PC-3 (cell line): ENCODE data around the gene ROCK1.

Experiments
- CTCF ChIP-seq: fragments of 300-600 bp; sonication (generic); conservative IDR thresholded peaks from 2 replicates; pipeline ENCODE4 v1.5.1; 2017; ENCODE audit warnings: antibody characterized with exemption, low read depth, mild to moderate bottlenecking, low read length
- EZH2 ChIP-seq: fragments of 300-600 bp; sonication (generic); IDR thresholded peaks from one replicate; pipeline ENCODE4 v1.6.1; 2017; ENCODE audit warnings: antibody characterized with exemption, mild to moderate bottlenecking, low read length; ENCODE audit not compliant: unreplicated experiment
- EZH2phosphoT487 ChIP-seq: fragments of 300-600 bp; sonication (generic); IDR thresholded peaks from 2 replicates; pipeline ENCODE4 v1.6.1; 2018; ENCODE audit warnings: mild to moderate bottlenecking, antibody characterized with exemption, low read length, borderline replicate concordance

GRCh38 chr18:21115519-21116411, 4.2 kb upstream of the ROCK1 start:
- TF ChIP-seq EZH2 (no peak), EZH2phosphoT487 (no peak), CTCF (no peak)
